ENCODE measurements around the gene WDFY4. TPM values are rescaled to one million over a fixed set of nuclear protein-coding genes. Genes with fewer than 3 reads are reported as not detected.

The WDFY4 gene
- total RNA-seq, 1 experiment from 2014 or later: not detected

DNA sequence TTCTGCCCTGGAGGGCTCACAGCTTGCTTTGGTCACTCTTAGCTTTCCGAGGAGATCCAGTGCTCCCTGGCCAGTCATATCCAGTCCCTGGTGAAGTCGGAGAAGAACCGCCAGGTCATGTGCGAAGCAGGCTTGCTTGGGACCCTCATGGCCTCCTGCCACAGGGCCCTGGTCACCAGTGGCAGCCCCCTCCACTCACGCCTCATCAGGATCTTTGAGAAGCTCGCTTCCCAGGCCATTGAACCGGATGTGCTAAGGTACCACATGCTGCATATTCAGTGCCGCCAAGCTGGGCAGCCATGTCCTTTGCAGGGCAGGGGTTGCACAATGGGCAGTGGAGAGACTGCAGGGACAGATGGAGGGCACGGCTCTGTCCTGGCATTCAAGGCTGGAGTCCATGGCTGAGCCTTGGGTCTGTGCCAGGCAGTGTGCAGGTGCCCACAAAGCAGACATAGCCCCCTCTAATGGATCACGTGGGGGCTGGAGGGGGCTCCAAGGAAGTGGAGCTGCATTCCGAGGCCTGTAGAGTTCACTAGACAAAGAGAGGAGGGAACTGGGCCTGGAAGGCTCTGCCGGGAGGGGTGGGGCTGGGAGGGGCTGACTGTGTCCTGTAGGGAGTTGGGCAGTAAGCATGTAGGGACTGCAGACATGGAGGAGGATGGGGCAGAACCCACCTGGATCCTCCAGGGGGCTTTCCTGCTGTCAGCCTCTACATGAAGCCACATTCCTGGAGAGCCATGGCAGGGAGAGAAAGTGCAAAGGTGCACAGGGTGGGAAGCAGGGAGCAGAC lies 89.9 kb downstream of the WDFY4 start:
- H3K4me1 Mint-ChIP-seq: peaks cover 16 to 20% of the 10 kb centered on the region in 2 experiments
- no peak overlapping the region for H3K27ac ChIP-seq (ENCODE audit: insufficient read length, low read depth, low read length)
- peaks cover 2% of the 10 kb centered on the region for H4K20me1 ChIP-seq (ENCODE audit: control insufficient read depth, insufficient read depth, insufficient read length)
- no peak overlapping the region for H2BK12ac ChIP-seq (ENCODE audit: insufficient read length, low read depth, low read length)
- no peaks in the 10 kb centered on the region for H3K23me2 ChIP-seq (ENCODE audit: insufficient read length, low read depth, low read length, poor library complexity, severe bottlenecking)
- no peaks in the 10 kb centered on the region for H3K27me3 ChIP-seq (ENCODE audit: insufficient read depth, low read length)
- no peaks in the 10 kb centered on the region; the same call in 1 of the 2 replicates for H3K27me3 Mint-ChIP-seq (ENCODE audit: low read depth)
- no peak overlapping the region for H3K56ac ChIP-seq (ENCODE audit: insufficient read length, low read depth, low read length)
- H2AK5ac ChIP-seq (ENCODE audit: insufficient read length, low read length): no peak overlapping the region
- H4K8ac ChIP-seq (replicated peaks; ENCODE audit: insufficient read length, low read depth, low read length): no peak overlapping the region
- no peak overlapping the region for H2BK15ac ChIP-seq (ENCODE audit: low read depth, low read length)
- H3K23ac ChIP-seq (ENCODE audit: insufficient read length, low read depth, low read length): no peak overlapping the region
- no peak overlapping the region for H2BK20ac ChIP-seq (ENCODE audit: low read depth, low read length, poor library complexity, severe bottlenecking)
- H3K4me2 ChIP-seq (ENCODE audit: insufficient read depth, insufficient read length, low read length): no peak overlapping the region
- no peak overlapping the region for H3K14ac ChIP-seq (ENCODE audit: insufficient read depth, low read length)
- H2BK120ac ChIP-seq (ENCODE audit: low read depth, low read length, poor library complexity, severe bottlenecking): no peak overlapping the region
- H3K18ac ChIP-seq (ENCODE audit: insufficient read length, low read depth, low read length): no peak overlapping the region
- H2AFZ ChIP-seq (ENCODE audit: low read length): no peak overlapping the region
- no CpG with 5 or more reads among the region's 12 CpGs for WGBS (ENCODE audit: extremely low coverage, insufficient read length, low lambda C conversion rate)
- H3K4ac ChIP-seq (ENCODE audit: low read depth, low read length): no peak overlapping the region
- no peaks in the 10 kb centered on the region; a peak in 1 of 7 replicates for H3K36me3 Mint-ChIP-seq (ENCODE audit: insufficient read depth in 1 of 3, low read depth in 3 of 3)
- H4K5ac ChIP-seq (ENCODE audit: insufficient read length, low read depth, low read length): no peak overlapping the region
- H3K9ac ChIP-seq (ENCODE audit: extremely low read depth, insufficient read length, low read length): no peak overlapping the region
- TF ChIP-seq, protein P1, sequence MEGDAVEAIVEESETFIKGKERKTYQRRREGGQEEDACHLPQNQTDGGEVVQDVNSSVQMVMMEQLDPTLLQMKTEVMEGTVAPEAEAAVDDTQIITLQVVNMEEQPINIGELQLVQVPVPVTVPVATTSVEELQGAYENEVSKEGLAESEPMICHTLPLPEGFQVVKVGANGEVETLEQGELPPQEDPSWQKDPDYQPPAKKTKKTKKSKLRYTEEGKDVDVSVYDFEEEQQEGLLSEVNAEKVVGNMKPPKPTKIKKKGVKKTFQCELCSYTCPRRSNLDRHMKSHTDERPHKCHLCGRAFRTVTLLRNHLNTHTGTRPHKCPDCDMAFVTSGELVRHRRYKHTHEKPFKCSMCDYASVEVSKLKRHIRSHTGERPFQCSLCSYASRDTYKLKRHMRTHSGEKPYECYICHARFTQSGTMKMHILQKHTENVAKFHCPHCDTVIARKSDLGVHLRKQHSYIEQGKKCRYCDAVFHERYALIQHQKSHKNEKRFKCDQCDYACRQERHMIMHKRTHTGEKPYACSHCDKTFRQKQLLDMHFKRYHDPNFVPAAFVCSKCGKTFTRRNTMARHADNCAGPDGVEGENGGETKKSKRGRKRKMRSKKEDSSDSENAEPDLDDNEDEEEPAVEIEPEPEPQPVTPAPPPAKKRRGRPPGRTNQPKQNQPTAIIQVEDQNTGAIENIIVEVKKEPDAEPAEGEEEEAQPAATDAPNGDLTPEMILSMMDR (conservative IDR thresholded peaks at IDR 0.05): no peak
- no peak overlapping the region for H3K4me3 Mint-ChIP-seq
- no peak overlapping the region for H3T11ph ChIP-seq (ENCODE audit: low read length)
- no peaks in the 10 kb centered on the region; a peak in 1 of 5 replicates for H3K9me3 Mint-ChIP-seq
- no peaks in the 10 kb centered on the region for H3K79me2 ChIP-seq (ENCODE audit: insufficient read depth, low read length)
- peak overlapping the region in 1 of 3 experiments; percentile 89; a peak in 2 of 7 replicates for H3K27ac Mint-ChIP-seq
- H3K4me1 ChIP-seq (ENCODE audit: insufficient read depth, low read length): peaks cover 2% of the 10 kb centered on the region; the same call in 1 of the 2 replicates
- H4K91ac ChIP-seq (ENCODE audit: insufficient read length, low read depth, low read length): no peak overlapping the region
- H3K79me1 ChIP-seq (ENCODE audit: insufficient read depth, low read depth, low read length, poor library complexity, severe bottlenecking): no peaks in the 10 kb centered on the region
- no peak for DNase-seq
- H3K9me3 ChIP-seq (ENCODE audit: control insufficient read depth, low read depth, low read length): no peaks in the 10 kb centered on the region
- H2BK5ac ChIP-seq (ENCODE audit: insufficient read length, low read length): no peak overlapping the region

Measured in H9 (cell line).